Choroid plexus epithelial cell (primary cell): ENCODE results near the gene SVOP.

Source experiments
- DNase-seq: peaks from one replicate; pipeline ENCODE4 v3.0.0-alpha.2; 2010; ENCODE audit warnings: low read depth
- H3K4me3 ChIP-seq: 2 replicates; pipeline ENCODE4 v1.5.1; 2011; ENCODE audit warnings: low read depth, mild to moderate bottlenecking, control low read depth, low read length, moderate library complexity
- TF ChIP-seq, protein P1 (sequence below): conservative IDR thresholded peaks from 2 replicates; pipeline ENCODE4 v1.5.1; 2011; ENCODE audit warnings: low read depth, mild to moderate bottlenecking, control low read depth, inconsistent platforms, low read length, moderate library complexity

The SVOP gene

DNA sequence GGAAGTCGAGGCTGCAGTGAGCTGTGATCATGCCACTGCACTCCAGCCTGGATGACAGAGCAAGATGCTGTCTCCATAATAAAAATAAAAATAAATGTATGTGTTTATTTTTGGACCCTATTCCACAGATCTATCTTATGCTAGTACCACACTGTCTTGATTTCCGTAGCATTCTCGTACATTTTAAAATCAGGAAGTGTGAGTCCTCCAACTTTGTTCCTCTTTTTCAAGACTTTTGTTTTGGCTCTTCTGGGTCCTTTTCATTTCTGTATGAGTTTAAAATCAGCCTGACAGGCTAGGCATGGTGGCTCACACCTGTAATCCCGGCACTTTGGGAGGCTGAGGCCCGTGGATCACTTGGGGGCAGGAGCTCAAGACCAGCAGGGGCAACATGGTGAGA lies 115.1 kb downstream of the SVOP start:
- DNase-seq, result no peak
- no peak overlapping the region for H3K4me3 ChIP-seq
- TF ChIP-seq, protein P1, sequence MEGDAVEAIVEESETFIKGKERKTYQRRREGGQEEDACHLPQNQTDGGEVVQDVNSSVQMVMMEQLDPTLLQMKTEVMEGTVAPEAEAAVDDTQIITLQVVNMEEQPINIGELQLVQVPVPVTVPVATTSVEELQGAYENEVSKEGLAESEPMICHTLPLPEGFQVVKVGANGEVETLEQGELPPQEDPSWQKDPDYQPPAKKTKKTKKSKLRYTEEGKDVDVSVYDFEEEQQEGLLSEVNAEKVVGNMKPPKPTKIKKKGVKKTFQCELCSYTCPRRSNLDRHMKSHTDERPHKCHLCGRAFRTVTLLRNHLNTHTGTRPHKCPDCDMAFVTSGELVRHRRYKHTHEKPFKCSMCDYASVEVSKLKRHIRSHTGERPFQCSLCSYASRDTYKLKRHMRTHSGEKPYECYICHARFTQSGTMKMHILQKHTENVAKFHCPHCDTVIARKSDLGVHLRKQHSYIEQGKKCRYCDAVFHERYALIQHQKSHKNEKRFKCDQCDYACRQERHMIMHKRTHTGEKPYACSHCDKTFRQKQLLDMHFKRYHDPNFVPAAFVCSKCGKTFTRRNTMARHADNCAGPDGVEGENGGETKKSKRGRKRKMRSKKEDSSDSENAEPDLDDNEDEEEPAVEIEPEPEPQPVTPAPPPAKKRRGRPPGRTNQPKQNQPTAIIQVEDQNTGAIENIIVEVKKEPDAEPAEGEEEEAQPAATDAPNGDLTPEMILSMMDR, result no peak

DNA sequence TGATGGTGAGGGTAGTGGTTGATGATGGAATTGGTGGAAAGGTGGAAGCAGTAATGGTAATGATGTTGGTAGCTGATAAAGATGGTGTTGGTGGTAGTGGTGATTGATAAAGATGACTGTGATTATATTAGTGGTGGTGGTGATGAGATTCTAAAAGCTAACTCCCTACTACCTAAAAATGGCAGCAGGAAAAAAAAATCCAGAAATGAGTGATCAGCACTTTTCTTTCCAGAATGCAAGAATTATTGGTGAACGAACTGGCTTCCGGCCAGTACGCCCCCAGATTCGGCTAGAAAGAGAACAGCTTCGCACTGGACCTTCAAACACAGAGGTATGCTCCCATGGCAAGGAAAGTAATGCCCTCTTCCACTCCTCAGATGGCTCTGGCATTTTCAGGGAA lies 121.7 kb downstream of the SVOP start:
- DNase-seq, result no peak
- TF ChIP-seq, protein P1, result no peak
- H3K4me3 ChIP-seq, result no peak overlapping the region

DNA sequence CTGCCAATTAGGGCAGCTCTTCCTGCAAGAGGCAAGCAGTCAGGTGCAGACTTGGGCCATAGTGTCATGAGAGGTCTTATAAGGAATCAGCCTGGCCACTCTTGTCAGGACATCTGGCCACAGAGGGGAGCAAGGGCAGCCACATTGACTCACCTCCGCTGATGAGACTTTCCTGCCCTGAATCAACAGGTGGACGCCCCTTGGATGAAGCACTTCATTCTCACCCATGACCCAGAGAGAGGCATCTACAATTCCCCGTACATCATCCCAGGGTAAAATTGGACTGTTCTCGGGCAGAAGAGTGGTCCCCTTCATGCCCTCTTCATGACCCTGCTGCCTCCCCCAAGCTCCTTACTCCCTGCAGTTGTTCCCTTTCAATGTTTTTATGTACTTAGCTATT lies 124.1 kb downstream of the SVOP start:
- no peak overlapping the region for H3K4me3 ChIP-seq
- TF ChIP-seq, protein P1, result no peak
- no peak for DNase-seq

DNA sequence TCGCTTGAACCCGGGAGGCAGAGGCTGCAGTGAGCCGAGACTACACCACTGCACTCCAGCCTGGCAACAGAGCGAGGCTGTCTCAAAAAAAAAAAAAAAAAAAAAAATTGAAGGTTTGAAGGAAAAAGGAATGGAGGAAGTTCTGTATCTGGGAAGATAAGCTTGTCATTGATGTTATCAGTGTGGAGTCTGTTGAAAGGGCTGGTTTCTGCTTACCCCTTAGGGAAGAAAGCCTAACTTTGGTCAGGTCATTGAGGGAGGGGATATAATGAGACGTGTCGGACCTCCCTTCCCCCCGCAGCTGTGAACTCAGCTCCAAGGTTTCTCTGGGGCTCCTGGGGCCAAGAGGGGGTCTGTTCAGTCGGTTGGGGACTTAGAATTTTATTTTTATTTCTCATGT lies 124.5 kb downstream of the SVOP start:
- H3K4me3 ChIP-seq, result no peak overlapping the region
- TF ChIP-seq, protein P1, result no peak
- DNase-seq, result no peak

DNA sequence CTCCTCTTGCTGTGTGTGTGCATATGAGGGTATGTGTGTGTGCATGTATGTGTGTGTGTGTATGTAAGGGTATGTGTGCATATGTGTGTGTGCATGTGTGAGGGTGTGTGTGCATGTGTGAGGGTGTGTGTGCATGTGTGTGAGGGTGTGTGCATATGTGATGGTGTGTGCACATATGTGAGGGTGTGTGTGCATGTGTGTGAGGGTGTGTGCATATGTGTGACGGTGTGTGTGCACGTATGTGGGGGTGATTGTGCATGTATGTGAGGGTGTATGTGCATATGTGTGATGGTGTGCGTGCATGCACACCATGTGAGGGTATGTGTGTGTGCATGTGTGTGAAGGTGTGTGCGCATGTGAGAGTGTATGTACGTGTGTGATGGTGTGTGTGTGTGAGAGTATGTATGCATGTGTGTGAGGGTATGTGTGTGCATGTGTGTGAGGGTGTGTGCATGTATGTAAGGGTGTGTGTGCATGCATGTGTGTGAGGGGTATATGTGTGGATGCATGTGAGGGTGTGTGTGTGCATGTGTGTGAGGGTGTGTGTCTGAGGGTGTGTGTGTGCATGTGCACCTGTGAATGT lies 125.6 kb downstream of the SVOP start:
- DNase-seq, result no peak
- TF ChIP-seq, protein P1, result no peak
- H3K4me3 ChIP-seq, result no peak overlapping the region

DNA sequence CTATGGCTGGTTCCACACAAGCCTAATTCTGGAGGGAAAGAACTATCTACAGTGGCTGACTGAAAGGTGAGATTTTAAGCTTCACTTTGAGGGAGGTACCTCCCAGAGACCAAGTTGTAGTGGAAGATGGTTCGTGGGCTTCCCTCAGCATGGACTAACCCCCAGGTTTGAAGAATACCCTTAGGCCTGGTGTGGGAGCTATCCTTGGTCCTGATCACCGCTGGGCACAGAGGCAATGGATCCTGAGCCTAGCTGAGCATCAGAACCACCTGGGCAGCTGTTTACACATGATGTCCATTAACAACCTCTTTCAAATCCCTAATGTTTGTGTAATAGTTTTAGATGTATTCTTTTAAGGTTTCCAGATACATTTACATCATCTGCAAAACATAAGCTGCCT lies 130.7 kb downstream of the SVOP start:
- DNase-seq, result peak; percentile 18
- H3K4me3 ChIP-seq, result no peak overlapping the region
- TF ChIP-seq, protein P1, result no peak

DNA sequence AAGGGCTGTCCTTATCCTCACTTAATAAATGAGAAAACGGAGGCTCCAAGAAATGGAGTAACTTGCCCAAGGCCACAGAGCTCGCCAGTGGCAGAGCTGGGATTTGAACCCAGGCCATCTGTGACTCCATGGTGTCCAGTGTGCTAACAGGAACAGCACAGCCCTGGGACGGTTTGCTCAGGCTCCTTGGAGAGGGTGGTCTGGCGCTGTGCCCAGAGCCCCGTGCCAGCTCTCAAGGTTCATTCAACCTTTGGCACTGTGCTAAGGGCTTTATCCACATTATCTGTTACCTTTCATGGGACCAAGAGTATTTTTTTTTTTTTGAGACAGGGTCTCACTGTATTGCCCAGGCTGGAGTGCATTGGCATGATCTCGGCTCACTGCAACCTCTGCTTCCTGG lies 132.8 kb downstream of the SVOP start:
- H3K4me3 ChIP-seq, result no peak overlapping the region
- no peak for DNase-seq
- TF ChIP-seq, protein P1, result no peak
